Colonic mucosa (tissue), 4 donors: ENCODE measurements around the gene ZFAND6. TPM values are rescaled to one million over a fixed set of nuclear protein-coding genes. Genes with fewer than 3 reads are reported as not detected.
A peak's percentile ranks its signal among the peaks of the same experiment; 100 is the strongest.

Experiments used
- DNase-seq: peaks from one replicate; pipeline ENCODE4 v3.0.0-alpha.2; 2020
- H3K27ac ChIP-seq: fragments of 200-600 bp; one replicate; pipeline ENCODE4 v1.8.0; 2021
- H3K27me3 ChIP-seq: fragments of 200-600 bp; one replicate; pipeline ENCODE4 v1.8.0; 2021
- H3K36me3 ChIP-seq: fragments of 200-600 bp; one replicate; pipeline ENCODE4 v1.8.0; 2021
- H3K4me1 ChIP-seq: fragments of 200-600 bp; one replicate; pipeline ENCODE4 v1.8.0; 2021; ENCODE audit warnings: mild to moderate bottlenecking
- H3K4me3 ChIP-seq: fragments of 200-600 bp; one replicate; pipeline ENCODE4 v1.8.0; 2021
- H3K9ac ChIP-seq, 2 donors: one replicate each; pipeline ENCODE4 v1.7.0; 2013; ENCODE audit warnings: control low read depth in 2 of 2, low read depth in 2 of 2, low read length in 2 of 2
- H3K9me3 ChIP-seq: fragments of 200-600 bp; one replicate; pipeline ENCODE4 v1.8.0; 2021
- CTCF ChIP-seq: fragments of 200-600 bp; IDR thresholded peaks from one replicate; pipeline ENCODE4 v1.8.0; 2022; ENCODE audit warnings: antibody characterized with exemption, mild to moderate bottlenecking
- intact Hi-C: fragments of 100-400 bp; cut with DNase I; formaldehyde crosslinking; loops from one replicate; pipeline ENCODE4 v1.14.1; 2022
- total RNA-seq, 2 donors: library from RNA; stranded (reverse); fragmentation: NEBNext Ultra II Directional in 1 of 2; extraction: Animal tissue kit (Norgen Biotek cat#: 25700) in 1 of 2; gene quantifications; one replicate each; pipeline ENCODE4 v1.2.1, GENCODE V29; 2021
- donor health status: healthy.
- donor health status: DM: no; HTN: no; CAD: no.
- donor health status: DM: no; HTN: no; CAD: no.

Gene ZFAND6
- total RNA-seq, 2 donors from 2014 or later = 56.0 to 82.4 TPM

GRCh38 chr15:80100247-80100646 lies 40.8 kb downstream of the ZFAND6 start:
- Histone ChIP-seq H3K36me3 (no peaks in the 10 kb centered on the region), H3K4me3 (no peak overlapping the region), H3K27ac (no peak overlapping the region), H3K9me3 (no peaks in the 10 kb centered on the region), H3K4me1 (peaks cover 5% of the 10 kb centered on the region), H3K27me3 (no peaks in the 10 kb centered on the region), H3K9ac (no peak overlapping the region)
- no peak for DNase-seq
- intact Hi-C loops = no loop called here
- no peak for TF ChIP-seq CTCF

- H3K27ac ChIP-seq = no peak overlapping the region
- no peak overlapping the region for H3K9ac ChIP-seq
Observed at GRCh38 chr15:80105193-80105592, 45.7 kb downstream of the ZFAND6 start.

DNA sequence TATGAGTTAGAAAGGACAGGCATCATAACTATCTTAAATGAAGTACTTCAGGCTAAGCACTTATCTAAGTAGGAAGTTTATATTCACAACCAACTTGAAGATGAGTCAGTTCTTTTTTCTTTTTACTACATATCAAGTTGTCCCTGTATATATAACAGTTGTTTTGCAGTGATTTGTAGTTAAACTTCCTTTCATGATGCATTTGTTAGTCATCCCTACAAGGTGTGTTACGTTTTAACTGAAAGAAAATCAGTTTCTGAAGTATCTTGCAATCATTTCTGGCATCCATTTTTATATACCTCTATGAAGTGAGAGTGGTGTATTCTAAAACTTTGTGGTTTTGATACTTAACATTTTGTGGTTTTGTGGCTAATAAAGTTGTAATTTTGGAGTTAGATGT lies 46.1 kb downstream of the ZFAND6 start:
- no peaks in the 10 kb centered on the region for H3K27me3 ChIP-seq
- no peak for TF ChIP-seq CTCF
- intact Hi-C loops = no loop called here

More at GRCh38 chr15:80105193-80105592, 45.7 kb downstream of the ZFAND6 start:
- Histone ChIP-seq H3K4me1 (peaks cover 8% of the 10 kb centered on the region), H3K4me3 (no peak overlapping the region), H3K36me3 (no peaks in the 10 kb centered on the region), H3K27me3 (no peaks in the 10 kb centered on the region), H3K9me3 (no peaks in the 10 kb centered on the region)
- DNase-seq = no peak
- intact Hi-C loops = no loop called here
- no peak for TF ChIP-seq CTCF

DNA sequence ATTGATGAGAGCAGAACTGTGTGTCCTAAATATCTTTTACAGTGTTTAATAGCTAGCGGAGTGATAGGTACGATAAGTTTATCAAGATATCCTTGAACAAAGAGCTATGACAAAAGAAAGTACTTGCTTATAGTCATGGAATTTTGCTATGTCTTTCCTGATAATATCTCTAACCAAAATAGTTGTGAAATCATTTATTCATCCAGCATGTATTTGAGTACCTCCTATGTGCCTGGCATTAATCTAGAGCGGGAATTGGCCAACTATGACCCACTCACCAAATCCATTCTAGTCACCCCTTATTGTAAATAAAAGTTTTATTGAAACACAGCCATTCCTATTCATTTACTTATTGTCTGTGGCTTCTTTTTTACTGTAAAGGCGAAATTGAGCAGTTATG lies 46.6 kb downstream of the ZFAND6 start:
- H3K4me3 ChIP-seq = no peak overlapping the region
- no peaks in the 10 kb centered on the region for H3K27me3 ChIP-seq
- H3K9ac ChIP-seq = no peak overlapping the region
- no peak overlapping the region for H3K27ac ChIP-seq
- H3K4me1 ChIP-seq = peaks cover 8% of the 10 kb centered on the region
- no peak for DNase-seq
- H3K9me3 ChIP-seq = no peaks in the 10 kb centered on the region
- TF ChIP-seq CTCF = no peak
- H3K36me3 ChIP-seq = no peaks in the 10 kb centered on the region
- intact Hi-C loops = no loop called here

More for the DNA sequence above, 46.1 kb downstream of the ZFAND6 start:
- H3K27ac ChIP-seq = no peak overlapping the region
- H3K4me1 ChIP-seq = peaks cover 8% of the 10 kb centered on the region
- no peaks in the 10 kb centered on the region for H3K9me3 ChIP-seq
- no peak overlapping the region for H3K9ac ChIP-seq
- DNase-seq = no peak
- no peaks in the 10 kb centered on the region for H3K36me3 ChIP-seq
- no peak overlapping the region for H3K4me3 ChIP-seq

- no peak for TF ChIP-seq CTCF
- Histone ChIP-seq H3K9ac (peak overlapping the region in 1 of 2 donors; percentile 8), H3K27ac (no peak overlapping the region), H3K4me1 (peaks cover 8% of the 10 kb centered on the region), H3K9me3 (no peaks in the 10 kb centered on the region), H3K27me3 (no peaks in the 10 kb centered on the region), H3K36me3 (no peaks in the 10 kb centered on the region), H3K4me3 (no peak overlapping the region)
- no peak for DNase-seq
- intact Hi-C loops = no loop called here
Observed at GRCh38 chr15:80107204-80107603, 47.7 kb downstream of the ZFAND6 start.

DNA sequence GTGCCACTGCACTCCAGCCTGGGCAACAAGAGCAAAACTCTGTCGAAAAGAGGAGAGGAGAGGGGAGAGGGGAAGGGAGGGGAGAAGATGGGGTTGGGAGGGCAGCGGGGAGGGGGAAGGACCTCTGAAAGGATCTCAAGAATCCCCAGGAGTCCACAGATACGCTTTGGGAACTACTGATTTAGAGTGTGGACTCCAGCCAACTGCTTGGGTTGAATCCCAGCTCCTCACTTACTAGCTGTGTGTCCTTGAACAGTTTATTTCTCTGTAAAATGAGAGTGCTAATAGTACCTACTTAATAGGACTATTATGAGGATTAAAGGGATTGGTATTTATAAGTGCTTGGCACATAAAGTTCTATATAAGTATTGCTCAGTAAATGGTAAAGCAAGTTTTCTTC lies 48.3 kb downstream of the ZFAND6 start:
- no peaks in the 10 kb centered on the region for H3K9me3 ChIP-seq
- no peak overlapping the region for H3K27ac ChIP-seq
- no peaks in the 10 kb centered on the region for H3K27me3 ChIP-seq
- no peaks in the 10 kb centered on the region for H3K36me3 ChIP-seq
- H3K4me1 ChIP-seq = peaks cover 8% of the 10 kb centered on the region
- no peak for TF ChIP-seq CTCF
- no peak overlapping the region for H3K4me3 ChIP-seq
- DNase-seq = no peak
- intact Hi-C loops = no loop called here
- no peak overlapping the region for H3K9ac ChIP-seq
